ENCODE data around the gene GPC3. TPM values are rescaled to one million over a fixed set of nuclear protein-coding genes. Genes with fewer than 3 reads are reported as not detected.

GPC3 gene
- total and polyA plus RNA-seq, 2 experiments from 2014 or later: 36.8 to 60.1 TPM

DNA sequence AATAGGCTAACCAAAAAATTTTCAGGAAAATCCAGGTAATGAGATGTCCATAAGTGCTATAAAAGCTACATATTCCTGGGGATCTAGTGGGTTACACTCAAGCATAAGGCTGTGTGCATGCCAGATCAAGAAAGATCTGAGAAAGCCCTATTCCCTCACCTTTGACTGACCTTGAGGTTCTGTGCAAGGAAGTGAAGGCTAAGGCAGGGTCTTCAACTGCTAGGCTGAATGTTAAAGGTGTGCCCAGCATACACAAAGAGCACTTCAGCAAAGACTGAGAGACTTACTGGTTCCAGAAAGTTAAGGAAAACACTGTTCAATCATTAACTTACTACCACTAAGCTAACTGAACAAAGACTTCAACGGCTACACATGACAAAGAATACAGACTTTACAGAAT is 269.7 kb downstream of the GPC3 start:
- Histone ChIP-seq H3F3A (replicated peaks; ENCODE audit: low read depth) (no peaks in the 10 kb centered on the region), H3K4me1 (ENCODE audit: insufficient read depth) (peaks cover 10% of the 10 kb centered on the region), H3K9me2 (ENCODE audit: insufficient read depth) (no peaks in the 10 kb centered on the region; the same call in 1 of the 2 replicates), H3K27me3 (ENCODE audit: insufficient read depth) (no peaks in the 10 kb centered on the region), H4K20me1 (replicated peaks; ENCODE audit: insufficient read depth) (no peaks in the 10 kb centered on the region), H3K4me2 (no peak overlapping the region), H3K79me2 (replicated peaks; ENCODE audit: insufficient read depth) (no peaks in the 10 kb centered on the region), H3K27ac (ENCODE audit: low read depth) (no peak overlapping the region), H2AFZ (no peak overlapping the region), H3K36me3 (ENCODE audit: insufficient read depth) (no peaks in the 10 kb centered on the region; the same call in 1 of the 2 replicates), H3K4me3 (no peak overlapping the region)
- no peak overlapping the region for H3K27ac Mint-ChIP-seq
- ATAC-seq (no peak), DNase-seq (ENCODE audit: low spot score) (no peak)
- H3K27me3 Mint-ChIP-seq (ENCODE audit: insufficient read depth, low read depth, poor library complexity): no peaks in the 10 kb centered on the region
- TF ChIP-seq EZH2 (IDR thresholded peaks at IDR 0.05; ENCODE audit: low read depth, unreplicated experiment) (no peak), NANOG (IDR thresholded peaks at IDR 0.05; ENCODE audit: borderline replicate concordance) (no peak), EZH2phosphoT487 (IDR thresholded peaks at IDR 0.05; ENCODE audit: unreplicated experiment) (no peak), STAT1 (IDR thresholded peaks at IDR 0.05; ENCODE audit: unreplicated experiment) (no peak), REST (IDR thresholded peaks at IDR 0.05; ENCODE audit: unreplicated experiment) (no peak), ETS1 (IDR thresholded peaks at IDR 0.05) (no peak), POLR2AphosphoS5 (IDR thresholded peaks at IDR 0.05; ENCODE audit: low read depth) (no peak), ZNF114 (CRISPR knock-in tag; IDR thresholded peaks at IDR 0.05) (no peak), CREB1 (CRISPR knock-in tag; IDR thresholded peaks at IDR 0.05; ENCODE audit: low read depth) (no peak)
- TF ChIP-seq, protein P1, sequence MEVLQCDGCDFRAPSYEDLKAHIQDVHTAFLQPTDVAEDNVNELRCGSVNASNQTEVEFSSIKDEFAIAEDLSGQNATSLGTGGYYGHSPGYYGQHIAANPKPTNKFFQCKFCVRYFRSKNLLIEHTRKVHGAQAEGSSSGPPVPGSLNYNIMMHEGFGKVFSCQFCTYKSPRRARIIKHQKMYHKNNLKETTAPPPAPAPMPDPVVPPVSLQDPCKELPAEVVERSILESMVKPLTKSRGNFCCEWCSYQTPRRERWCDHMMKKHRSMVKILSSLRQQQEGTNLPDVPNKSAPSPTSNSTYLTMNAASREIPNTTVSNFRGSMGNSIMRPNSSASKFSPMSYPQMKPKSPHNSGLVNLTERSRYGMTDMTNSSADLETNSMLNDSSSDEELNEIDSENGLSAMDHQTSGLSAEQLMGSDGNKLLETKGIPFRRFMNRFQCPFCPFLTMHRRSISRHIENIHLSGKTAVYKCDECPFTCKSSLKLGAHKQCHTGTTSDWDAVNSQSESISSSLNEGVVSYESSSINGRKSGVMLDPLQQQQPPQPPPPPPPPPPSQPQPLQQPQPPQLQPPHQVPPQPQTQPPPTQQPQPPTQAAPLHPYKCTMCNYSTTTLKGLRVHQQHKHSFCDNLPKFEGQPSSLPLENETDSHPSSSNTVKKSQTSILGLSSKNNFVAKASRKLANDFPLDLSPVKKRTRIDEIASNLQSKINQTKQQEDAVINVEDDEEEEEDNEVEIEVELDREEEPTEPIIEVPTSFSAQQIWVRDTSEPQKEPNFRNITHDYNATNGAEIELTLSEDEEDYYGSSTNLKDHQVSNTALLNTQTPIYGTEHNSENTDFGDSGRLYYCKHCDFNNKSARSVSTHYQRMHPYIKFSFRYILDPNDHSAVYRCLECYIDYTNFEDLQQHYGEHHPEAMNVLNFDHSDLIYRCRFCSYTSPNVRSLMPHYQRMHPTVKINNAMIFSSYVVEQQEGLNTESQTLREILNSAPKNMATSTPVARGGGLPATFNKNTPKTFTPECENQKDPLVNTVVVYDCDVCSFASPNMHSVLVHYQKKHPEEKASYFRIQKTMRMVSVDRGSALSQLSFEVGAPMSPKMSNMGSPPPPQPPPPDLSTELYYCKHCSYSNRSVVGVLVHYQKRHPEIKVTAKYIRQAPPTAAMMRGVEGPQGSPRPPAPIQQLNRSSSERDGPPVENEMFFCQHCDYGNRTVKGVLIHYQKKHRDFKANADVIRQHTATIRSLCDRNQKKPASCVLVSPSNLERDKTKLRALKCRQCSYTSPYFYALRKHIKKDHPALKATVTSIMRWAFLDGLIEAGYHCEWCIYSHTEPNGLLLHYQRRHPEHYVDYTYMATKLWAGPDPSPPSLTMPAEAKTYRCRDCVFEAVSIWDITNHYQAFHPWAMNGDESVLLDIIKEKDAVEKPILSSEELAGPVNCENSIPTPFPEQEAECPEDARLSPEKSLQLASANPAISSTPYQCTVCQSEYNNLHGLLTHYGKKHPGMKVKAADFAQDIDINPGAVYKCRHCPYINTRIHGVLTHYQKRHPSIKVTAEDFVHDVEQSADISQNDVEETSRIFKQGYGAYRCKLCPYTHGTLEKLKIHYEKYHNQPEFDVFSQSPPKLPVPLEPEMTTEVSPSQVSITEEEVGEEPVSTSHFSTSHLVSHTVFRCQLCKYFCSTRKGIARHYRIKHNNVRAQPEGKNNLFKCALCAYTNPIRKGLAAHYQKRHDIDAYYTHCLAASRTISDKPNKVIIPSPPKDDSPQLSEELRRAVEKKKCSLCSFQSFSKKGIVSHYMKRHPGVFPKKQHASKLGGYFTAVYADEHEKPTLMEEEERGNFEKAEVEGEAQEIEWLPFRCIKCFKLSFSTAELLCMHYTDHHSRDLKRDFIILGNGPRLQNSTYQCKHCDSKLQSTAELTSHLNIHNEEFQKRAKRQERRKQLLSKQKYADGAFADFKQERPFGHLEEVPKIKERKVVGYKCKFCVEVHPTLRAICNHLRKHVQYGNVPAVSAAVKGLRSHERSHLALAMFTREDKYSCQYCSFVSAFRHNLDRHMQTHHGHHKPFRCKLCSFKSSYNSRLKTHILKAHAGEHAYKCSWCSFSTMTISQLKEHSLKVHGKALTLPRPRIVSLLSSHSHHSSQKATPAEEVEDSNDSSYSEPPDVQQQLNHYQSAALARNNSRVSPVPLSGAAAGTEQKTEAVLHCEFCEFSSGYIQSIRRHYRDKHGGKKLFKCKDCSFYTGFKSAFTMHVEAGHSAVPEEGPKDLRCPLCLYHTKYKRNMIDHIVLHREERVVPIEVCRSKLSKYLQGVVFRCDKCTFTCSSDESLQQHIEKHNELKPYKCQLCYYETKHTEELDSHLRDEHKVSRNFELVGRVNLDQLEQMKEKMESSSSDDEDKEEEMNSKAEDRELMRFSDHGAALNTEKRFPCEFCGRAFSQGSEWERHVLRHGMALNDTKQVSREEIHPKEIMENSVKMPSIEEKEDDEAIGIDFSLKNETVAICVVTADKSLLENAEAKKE (CRISPR knock-in tag; IDR thresholded peaks at IDR 0.05): no peak
- TF ChIP-seq, protein P2, sequence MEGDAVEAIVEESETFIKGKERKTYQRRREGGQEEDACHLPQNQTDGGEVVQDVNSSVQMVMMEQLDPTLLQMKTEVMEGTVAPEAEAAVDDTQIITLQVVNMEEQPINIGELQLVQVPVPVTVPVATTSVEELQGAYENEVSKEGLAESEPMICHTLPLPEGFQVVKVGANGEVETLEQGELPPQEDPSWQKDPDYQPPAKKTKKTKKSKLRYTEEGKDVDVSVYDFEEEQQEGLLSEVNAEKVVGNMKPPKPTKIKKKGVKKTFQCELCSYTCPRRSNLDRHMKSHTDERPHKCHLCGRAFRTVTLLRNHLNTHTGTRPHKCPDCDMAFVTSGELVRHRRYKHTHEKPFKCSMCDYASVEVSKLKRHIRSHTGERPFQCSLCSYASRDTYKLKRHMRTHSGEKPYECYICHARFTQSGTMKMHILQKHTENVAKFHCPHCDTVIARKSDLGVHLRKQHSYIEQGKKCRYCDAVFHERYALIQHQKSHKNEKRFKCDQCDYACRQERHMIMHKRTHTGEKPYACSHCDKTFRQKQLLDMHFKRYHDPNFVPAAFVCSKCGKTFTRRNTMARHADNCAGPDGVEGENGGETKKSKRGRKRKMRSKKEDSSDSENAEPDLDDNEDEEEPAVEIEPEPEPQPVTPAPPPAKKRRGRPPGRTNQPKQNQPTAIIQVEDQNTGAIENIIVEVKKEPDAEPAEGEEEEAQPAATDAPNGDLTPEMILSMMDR (conservative IDR thresholded peaks at IDR 0.05; ENCODE audit: low read depth in 2 of 2): no peak
- H3K4me1 Mint-ChIP-seq: peaks cover 9% of the 10 kb centered on the region
- no peak overlapping the region for H3K4me3 Mint-ChIP-seq
- peaks cover 27% of the 10 kb centered on the region for H3K36me3 Mint-ChIP-seq (ENCODE audit: low read depth)
- peaks cover 11% of the 10 kb centered on the region for H3K9me3 Mint-ChIP-seq

Data from GM23338 (cell line).